Testis (tissue), 3 donors: Measurements from ENCODE around the gene MTMR3. TPM values are rescaled to one million over a fixed set of nuclear protein-coding genes. Genes with fewer than 3 reads are reported as not detected.

Experiments
- DNase-seq: peaks from one replicate; pipeline ENCODE4 v3.0.0-alpha.2; 2019
- H3K27ac ChIP-seq, 2 donors: fragments of 200-600 bp; sonication (generic); one replicate each; pipeline ENCODE4 v1.5.1; 2019
- H3K27me3 ChIP-seq: fragments of 200-600 bp; sonication (generic); one replicate; pipeline ENCODE4 v1.5.1; 2019
- H3K36me3 ChIP-seq: fragments of 200-600 bp; sonication (generic); one replicate; pipeline ENCODE4 v1.5.1; 2017; ENCODE audit warnings: low read depth; ENCODE audit errors: missing control alignments
- H3K4me1 ChIP-seq: fragments of 200-600 bp; sonication (generic); one replicate; pipeline ENCODE4 v1.5.1; 2019
- H3K4me3 ChIP-seq, 2 donors: fragments of 200-600 bp; sonication (generic); one replicate each; pipeline ENCODE4 v1.5.1; 2017 to 2019
- H3K9me3 ChIP-seq: fragments of 200-600 bp; sonication (generic); one replicate; pipeline ENCODE4 v1.5.1; 2017
- POLR2A ChIP-seq: fragments of 450-650 bp; IDR thresholded peaks from one replicate; pipeline ENCODE4 v1.6.1; 2017; ENCODE audit warnings: antibody characterized with exemption, mild to moderate bottlenecking, moderate library complexity
- WGBS, 2 donors: methylation state at CpG; one replicate each; pipeline ENCODE4 v1.1.5; 2018; 5-methylcytosine and 5-hydroxymethylcytosine counted together
- intact Hi-C: fragments of 100-400 bp; cut with DNase I; formaldehyde crosslinking; loops from one replicate; pipeline ENCODE4 v1.15.1; 2023; ENCODE audit warnings: low total_unique reads
- polyA plus RNA-seq: library from polyadenylated mRNA; stranded (reverse); fragments of 350-450 nt; fragmentation: Illumina TruSeq; extraction: RNeasy Lipid Tissue Mini Kit (QIAGEN cat#74804); gene quantifications from one replicate; pipeline ENCODE4 v1.2.3, GENCODE V29; 2014; ENCODE audit warnings: low read depth, low replicate concordance; ENCODE audit not compliant: insufficient read depth
- total RNA-seq, 2 donors: library from RNA; depleted of rRNA; stranded (reverse); fragments of >200 nt; gene quantifications; one replicate each; pipeline ENCODE4 v1.2.3, GENCODE V29; 2016
- TF ChIP-seq, protein P1 (sequence below), 3 experiments: fragments of 450-650 bp in 2 of 3; fragments of 200-600 bp in 1 of 3; sonication (generic) in 1 of 3; IDR thresholded peaks; one replicate each; pipeline ENCODE4 v1.5.1; 2016 to 2019; ENCODE audit warnings: antibody characterized with exemption in 3 of 3, mild to moderate bottlenecking in 2 of 3, moderate library complexity in 1 of 3

The MTMR3 gene
- total and polyA plus RNA-seq, 3 donors from 2014 or later, result 75.2 to 137 (median 130) TPM

DNA sequence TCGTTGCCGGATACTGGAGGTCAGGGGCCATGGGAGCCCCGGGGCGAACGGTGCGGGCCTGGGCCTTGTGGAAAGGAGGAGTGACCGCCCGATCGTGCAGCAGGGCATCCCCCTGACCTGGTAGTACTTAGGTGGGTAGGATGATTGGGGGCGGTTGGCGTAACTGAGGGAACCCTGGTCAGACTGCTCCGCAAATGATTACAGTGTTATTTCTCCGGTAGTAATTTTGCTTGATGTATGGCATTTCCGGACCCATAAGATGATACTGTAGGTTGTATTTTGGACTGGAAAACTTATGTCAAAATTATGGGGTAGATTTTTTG is 762 bp downstream of the MTMR3 start:
- peak overlapping the region; percentile 85 to 93 for H3K4me3 ChIP-seq
- TF ChIP-seq POLR2A, result no peak
- TF ChIP-seq, protein P1, sequence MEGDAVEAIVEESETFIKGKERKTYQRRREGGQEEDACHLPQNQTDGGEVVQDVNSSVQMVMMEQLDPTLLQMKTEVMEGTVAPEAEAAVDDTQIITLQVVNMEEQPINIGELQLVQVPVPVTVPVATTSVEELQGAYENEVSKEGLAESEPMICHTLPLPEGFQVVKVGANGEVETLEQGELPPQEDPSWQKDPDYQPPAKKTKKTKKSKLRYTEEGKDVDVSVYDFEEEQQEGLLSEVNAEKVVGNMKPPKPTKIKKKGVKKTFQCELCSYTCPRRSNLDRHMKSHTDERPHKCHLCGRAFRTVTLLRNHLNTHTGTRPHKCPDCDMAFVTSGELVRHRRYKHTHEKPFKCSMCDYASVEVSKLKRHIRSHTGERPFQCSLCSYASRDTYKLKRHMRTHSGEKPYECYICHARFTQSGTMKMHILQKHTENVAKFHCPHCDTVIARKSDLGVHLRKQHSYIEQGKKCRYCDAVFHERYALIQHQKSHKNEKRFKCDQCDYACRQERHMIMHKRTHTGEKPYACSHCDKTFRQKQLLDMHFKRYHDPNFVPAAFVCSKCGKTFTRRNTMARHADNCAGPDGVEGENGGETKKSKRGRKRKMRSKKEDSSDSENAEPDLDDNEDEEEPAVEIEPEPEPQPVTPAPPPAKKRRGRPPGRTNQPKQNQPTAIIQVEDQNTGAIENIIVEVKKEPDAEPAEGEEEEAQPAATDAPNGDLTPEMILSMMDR (IDR thresholded peaks at IDR 0.05), result no peak
- H3K4me1 ChIP-seq, result peaks cover 29% of the 10 kb centered on the region
- H3K27ac ChIP-seq, result peak overlapping the region; percentile 96 to 99
- WGBS, 2 donors, result 0 to 1% methylated on average over 2 to 14 of the region's 14 CpGs
- H3K27me3 ChIP-seq, result no peaks in the 10 kb centered on the region
- intact Hi-C loops, result no loop called here
- no peaks in the 10 kb centered on the region for H3K36me3 ChIP-seq
- H3K9me3 ChIP-seq, result no peaks in the 10 kb centered on the region
- DNase-seq, result no peak

DNA sequence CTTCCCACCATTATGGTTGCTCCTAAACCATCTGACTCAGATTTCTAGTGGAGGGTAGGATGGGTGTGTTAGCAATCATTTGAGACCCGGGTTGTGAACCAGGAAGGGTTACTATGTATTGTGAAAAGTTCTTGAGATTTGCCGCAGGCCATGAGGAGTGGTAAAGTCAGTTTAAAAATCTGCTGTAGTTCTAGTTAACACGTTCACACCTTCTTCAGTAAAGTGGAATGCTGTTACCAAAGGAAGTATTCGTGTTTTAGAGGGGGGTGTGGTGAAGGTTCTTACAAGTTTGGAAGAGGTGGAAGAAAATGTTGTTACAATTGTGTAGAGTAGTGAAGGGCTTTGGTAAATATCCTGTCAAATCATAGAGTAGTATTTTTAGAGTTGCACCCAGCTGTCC is 2.6 kb downstream of the MTMR3 start:
- intact Hi-C loops, result no loop called here
- DNase-seq, result no peak
- TF ChIP-seq, protein P1 (IDR thresholded peaks at IDR 0.05), result no peak
- no peak for TF ChIP-seq POLR2A
- Histone ChIP-seq H3K27me3 (no peaks in the 10 kb centered on the region), H3K36me3 (no peaks in the 10 kb centered on the region), H3K4me3 (no peak overlapping the region), H3K27ac (no peak overlapping the region), H3K9me3 (no peaks in the 10 kb centered on the region), H3K4me1 (peaks cover 29% of the 10 kb centered on the region)
- 46 to 52% methylated on average over 4 of the region's 4 CpGs for WGBS, 2 donors

DNA sequence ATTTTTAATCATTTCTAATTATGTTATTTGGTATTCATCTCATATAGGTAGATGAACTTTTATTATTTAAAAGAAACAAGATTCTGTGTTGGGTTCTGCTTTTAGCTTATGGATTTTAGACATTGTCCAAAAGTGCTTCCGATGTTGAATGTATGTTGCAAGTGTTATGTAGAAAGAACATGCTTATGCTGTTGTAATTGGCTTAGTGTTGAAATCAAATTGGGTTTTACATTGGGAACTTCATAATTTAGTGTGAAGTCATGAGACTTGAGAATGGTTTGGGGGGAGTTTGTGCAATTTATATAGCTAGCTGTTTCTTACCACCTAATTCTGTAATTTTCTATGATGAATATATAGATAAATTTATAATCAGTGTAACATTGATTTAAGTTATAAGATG is 3.6 kb downstream of the MTMR3 start:
- no peak overlapping the region for H3K4me3 ChIP-seq
- H3K27me3 ChIP-seq, result no peaks in the 10 kb centered on the region
- DNase-seq, result no peak
- peaks cover 29% of the 10 kb centered on the region for H3K4me1 ChIP-seq
- intact Hi-C loops, result no loop called here
- H3K9me3 ChIP-seq, result no peaks in the 10 kb centered on the region
- no peaks in the 10 kb centered on the region for H3K36me3 ChIP-seq
- 82 to 89% methylated on average over 1 of the region's 1 CpG for WGBS, 2 donors
- H3K27ac ChIP-seq, result no peak overlapping the region
- TF ChIP-seq, protein P1 (IDR thresholded peaks at IDR 0.05), result no peak
- no peak for TF ChIP-seq POLR2A

DNA sequence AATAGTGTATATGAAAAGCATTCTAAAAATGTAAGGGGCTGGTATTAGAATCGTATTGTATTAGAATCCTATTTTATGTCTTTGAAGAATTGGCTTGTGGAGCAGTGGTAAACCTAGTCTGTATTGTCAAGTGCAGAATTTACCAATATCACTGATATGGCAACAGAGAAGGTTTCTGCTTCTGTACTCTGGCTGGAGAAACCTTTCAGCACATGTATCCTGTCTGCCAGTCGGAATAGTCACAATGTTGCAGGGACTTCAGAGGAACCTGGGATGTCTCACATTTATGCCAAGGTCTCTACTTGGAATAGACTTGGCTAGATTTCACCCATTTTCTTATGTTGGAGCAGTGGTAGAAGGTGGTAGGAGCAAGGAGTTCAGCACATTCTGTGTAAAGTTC is 4.4 kb downstream of the MTMR3 start:
- Histone ChIP-seq H3K9me3 (no peaks in the 10 kb centered on the region), H3K27me3 (no peaks in the 10 kb centered on the region), H3K4me1 (peaks cover 29% of the 10 kb centered on the region), H3K4me3 (no peak overlapping the region), H3K27ac (no peak overlapping the region), H3K36me3 (no peaks in the 10 kb centered on the region)
- intact Hi-C loops, result no loop called here
- no peak for TF ChIP-seq POLR2A
- TF ChIP-seq, protein P1 (IDR thresholded peaks at IDR 0.05), result no peak
- 33 to 39% methylated on average over 2 of the region's 2 CpGs for WGBS, 2 donors
- DNase-seq, result peak; percentile 63

DNA sequence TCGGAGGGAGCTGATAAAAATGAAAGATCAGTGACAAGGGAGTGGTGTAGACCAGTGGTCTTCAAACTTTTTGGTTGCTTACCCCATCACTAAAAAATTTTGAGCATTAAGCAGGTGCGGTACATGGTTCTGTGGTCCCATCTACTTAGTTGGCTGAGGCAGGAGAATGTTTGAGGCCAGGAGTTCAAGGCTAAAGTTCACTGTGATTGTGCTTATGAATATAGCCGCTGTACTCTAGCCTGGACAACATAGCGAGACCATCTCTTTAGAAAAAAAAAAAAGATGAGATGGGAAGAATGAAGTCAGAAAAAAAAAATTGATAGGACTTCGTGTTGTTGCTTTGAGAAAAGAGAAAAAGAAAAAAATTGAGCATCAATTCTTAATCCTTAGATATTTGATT is 7.8 kb downstream of the MTMR3 start:
- Histone ChIP-seq H3K4me1 (peaks cover 20% of the 10 kb centered on the region), H3K27me3 (no peaks in the 10 kb centered on the region), H3K36me3 (no peaks in the 10 kb centered on the region), H3K4me3 (no peak overlapping the region), H3K9me3 (no peaks in the 10 kb centered on the region), H3K27ac (no peak overlapping the region)
- DNase-seq, result no peak
- WGBS, 2 donors, result 72 to 73% methylated on average over 5 of the region's 5 CpGs
- intact Hi-C loops, result no loop called here
- TF ChIP-seq POLR2A, result no peak
- TF ChIP-seq, protein P1 (IDR thresholded peaks at IDR 0.05), result no peak
